Activated CD4-positive, CD25-positive, alpha-beta regulatory T cell treated with anti-CD3 and anti-CD28 coated beads, Interleukin-2, amount 50 U/mL, for 24 hours (primary cell): ENCODE results near the gene HDAC3.
A peak's percentile ranks its signal among the peaks of the same experiment; 100 is the strongest.
"Not testable (repeated sequence)": the region's sequence is repeated elsewhere in the genome, so short reads cannot be mapped to it uniquely, and the experiment has no call there.

ENCODE experiments used
- ATAC-seq, 2 donors: fragments of 150-1000 bp; cut with Tn5 transposase; one replicate each; pipeline ENCODE4 v1.10.0; 2021; ENCODE audit warnings: mild to moderate bottlenecking in 1 of 2, moderate library complexity in 1 of 2

HDAC3 gene

DNA sequence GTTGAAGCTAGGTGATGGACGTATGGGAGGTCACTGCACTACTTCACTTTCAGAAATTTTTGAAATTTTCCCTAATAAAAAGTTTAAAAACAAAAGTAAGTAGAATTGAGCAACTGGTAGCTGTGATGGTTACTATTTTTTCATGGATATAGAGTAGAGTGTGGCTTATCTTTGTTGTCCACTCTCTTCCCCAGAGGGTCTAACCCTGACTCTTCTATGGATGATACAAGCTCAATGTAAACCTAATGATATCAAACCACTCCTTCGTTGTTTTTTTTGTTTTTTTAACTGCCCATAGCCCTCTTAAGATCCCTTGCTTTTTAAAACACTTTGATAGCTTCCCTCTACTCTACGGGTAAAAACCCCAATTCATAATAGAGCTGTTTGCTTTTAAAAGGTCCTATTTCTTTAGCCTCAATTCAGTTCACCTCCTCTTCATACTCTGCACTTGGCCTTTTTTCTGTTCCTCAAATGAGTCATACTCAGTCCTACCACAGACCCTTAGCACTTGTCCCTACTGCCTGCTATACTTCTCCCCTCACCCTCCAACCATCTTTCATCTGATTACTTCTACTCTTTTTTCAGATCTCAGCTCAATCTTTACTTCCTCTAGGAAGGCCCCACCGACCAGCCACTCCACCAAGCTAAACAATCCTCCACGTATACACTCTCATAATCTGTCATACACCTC, 2.6 kb downstream of the HDAC3 start:
- ATAC-seq: peak in 1 of 2 donors; percentile 10

DNA sequence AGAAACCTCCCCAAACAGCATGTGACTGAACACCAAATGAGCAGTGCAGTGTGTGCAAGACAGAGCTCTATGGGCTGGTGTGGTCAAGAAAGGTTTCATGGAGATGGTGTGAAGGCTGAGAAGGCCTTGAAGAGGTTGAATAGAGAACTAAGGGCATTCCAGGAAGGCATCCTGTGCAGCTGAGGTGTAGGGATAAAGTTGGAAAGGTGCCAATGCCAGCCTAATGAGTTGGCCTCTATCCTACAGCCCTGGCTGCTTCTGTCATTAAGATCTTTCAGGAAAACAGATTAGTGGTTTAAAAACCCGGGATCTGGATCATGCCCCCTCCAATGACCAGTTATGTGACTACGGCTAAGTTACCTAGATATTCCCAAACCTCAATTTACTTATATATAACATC, 4.0 kb downstream of the HDAC3 start:
- no peak for ATAC-seq

DNA sequence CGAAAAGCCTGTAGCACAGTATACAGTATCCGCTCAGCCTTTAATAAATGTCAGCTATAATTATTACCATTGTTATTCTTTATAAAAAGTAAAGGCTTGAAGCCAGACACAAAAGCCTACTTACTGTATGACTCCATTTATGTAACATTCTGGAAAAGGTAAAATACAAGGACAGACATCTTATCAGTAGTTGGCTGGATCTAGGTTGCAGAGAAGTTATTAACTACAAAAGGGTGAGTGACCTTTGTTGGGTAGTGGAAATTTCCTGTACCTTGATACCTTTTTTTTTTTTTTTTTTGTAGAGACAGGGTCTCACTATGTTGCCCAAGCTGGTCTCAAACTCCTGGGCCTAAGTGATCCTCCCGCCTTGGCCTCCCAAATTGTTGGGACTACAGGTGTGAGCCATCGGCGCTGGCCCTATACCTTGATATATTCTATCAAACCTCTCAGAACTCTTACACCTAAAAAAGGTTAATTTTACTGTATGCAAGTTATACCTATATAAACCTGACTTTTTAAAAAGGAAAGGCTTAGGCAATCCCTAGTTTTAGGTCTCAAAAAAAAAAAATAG, 6.0 kb downstream of the HDAC3 start:
- ATAC-seq: no peak

DNA sequence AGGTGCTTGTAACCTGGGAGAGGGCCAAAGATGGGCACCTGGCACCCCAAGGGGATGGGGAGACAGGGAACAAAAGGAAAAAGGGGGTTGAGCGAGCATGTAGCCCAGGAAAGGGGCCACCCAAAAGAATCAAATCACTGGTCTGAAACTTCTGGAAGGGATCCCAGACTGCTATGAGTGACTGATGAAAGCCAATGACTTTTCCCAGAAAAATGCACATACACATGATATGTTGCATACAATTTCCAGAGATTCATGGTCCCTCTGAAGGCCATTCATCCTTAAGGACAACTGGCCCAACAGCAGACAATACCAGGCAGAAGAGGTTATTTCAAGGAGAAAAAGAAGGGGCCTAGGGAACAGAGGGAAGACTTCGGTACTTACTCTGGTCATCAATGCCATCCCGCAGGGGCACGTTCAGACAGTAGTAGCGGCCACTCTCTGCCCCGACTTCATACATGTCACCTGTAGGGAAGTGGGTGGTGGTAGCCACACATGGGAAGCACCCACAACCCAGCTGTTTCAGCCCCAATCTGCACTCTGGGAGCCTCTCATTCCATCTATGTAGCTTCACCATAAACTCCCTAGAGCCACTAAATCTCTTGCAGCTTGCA, 8.4 kb downstream of the HDAC3 start:
- no peak for ATAC-seq

DNA sequence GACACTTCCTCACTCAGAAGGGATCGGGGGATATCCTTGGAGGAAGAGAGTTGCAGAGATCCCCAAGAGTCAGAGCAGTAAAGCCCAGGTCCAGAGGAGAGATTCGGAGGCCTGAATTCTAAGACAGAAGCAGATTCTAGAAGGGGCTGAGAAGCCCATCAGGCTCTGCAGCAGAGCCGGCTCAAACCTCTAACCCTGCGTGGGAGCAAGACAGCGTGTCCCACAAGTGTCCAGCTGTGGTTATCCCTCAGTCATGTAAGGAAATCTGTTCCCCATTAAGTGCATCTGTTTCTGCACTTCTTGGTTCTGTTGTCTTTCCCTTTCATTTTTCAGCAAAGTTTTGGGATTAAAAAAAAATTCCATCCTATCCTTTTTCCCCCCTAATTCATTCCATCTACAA, 13.0 kb downstream of the HDAC3 start:
- no peak for ATAC-seq

DNA sequence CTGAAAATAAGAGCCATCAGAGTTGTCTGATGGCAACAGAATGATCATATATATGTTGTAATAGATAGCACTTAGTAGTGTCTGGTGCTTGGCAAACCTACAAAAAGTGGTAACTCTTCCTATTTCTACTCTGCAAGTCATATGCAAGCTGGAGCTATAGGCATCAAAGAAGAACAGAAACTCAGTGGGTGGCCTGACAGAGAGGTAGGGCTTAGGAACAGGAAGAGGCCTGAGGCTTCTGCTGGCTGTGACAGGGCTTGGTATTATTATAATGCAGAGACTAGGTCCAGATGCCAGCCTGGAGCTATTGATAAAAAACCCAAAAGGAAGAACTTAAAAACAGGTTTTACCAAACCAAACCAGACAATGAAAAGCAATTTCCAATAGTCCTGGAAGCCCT, 13.5 kb downstream of the HDAC3 start:
- peak in 1 of 2 donors; percentile 13 for ATAC-seq

DNA sequence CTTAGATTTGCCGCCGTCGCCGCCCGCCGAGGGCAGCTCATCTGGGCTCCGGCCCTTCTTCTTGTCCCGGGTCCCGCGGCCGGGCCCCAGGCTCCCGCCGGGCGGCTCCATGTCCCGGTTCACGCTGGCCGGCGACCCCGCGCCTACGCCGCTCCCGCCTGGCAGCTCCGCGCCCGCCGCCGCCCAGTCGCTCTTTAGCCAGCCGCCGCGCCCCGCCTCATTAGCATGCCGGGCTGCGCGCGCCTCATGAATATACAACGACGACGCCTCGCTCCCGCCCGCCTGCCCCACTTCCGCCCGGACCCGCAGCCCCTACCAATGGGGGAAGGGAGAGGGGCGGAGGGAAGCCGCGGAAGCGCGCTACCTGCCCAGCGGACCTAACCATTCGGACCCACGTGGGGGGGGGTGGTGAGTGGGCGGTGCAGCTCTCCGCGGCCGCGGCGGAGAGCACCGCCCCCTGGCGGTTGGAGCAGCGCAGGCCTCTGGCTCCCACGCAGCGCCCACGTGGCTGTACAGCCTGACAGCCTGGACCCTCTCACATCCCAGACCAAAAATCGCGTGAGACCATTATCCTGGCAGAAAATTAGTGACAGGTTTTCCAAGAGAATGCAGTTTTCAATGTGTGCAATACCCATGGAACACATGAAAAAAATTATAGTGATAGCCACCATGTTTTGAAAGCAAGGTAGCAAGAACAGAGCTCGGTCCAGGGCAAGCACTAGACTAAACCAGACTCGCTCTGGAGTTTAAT, 17.7 kb downstream of the HDAC3 start, which contains the start of gene DIAPH1:
Gene DIAPH1 (minus strand): TSS at position 197 of the 751 bp plus-strand sequence. CDS start 86 bp downstream, at position 111.
- ATAC-seq: peak; percentile 93

DNA sequence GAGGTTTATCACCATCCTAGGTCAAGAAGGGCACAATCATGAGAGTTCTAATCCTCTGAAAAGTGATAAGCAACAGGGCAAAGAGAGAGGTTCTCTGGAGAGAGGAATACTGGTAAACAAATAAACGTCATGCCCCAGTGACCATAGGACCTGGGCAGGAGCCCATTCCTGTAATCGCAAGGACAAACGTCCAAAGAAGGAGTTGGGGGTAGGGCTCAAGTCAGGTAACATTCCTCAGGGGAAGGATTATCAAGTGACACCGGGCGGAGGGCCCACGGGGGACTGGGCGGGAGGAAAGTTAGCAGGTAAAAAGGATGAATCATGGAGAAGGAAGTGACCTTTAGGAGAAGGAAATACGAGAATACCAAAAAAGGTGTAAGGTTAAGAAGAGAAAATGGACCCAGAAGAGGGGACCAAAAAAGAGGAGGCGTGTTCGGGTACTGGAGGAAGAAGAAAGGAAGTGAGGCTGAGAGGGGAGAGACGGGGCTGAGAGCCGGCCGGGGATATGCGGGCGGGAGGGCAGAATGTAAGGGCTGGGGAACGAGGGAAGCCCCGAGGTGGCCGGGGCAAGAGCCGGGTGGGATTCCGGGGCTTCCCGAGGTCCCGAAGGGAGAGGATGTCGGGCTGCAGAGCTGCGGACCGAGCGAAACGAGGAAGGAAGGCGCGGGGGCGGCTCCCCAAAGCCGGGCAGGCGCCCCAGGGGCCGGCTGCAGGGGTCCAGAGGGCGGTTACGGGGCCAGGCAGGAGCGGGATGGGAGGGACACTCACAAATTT, 18.4 kb downstream of the HDAC3 start:
- ATAC-seq: peak; percentile 23 to 28

DNA sequence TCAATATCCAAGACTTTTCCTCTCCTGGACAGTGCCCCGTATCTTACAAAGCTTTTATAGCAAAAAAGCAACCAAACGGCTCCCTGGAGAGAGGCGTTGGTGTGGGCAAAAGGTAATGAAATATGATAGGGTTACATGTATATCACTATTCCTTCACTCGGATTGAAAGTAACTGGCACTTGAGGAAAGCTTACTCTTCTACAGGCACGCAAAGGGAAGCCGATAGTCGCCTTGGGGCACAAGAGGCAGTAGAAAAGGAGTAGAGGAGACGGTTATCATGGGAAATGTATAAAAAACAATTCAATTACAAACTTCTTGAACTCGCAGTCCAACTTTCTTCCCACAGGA, 19.0 kb downstream of the HDAC3 start:
- no peak for ATAC-seq

DNA sequence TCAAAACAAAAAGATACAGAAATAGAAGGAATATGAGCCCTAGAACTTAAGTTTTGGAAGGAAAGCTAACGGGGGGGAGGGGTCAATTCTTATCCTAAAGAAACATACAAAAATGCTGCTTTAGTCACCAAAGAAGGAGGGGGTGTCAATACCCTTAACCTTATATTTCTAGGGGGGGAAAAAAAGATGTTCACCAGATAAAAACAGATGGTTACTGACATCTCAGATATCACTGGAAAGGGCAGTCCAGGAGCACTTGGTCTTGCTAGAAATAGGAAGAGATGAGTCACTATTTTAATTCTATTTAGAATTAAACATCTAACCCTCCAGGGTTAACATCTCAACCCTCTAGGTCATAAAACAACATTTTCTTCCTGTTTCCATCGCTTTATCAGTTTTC, 19.5 kb downstream of the HDAC3 start:
- no peak for ATAC-seq

DNA sequence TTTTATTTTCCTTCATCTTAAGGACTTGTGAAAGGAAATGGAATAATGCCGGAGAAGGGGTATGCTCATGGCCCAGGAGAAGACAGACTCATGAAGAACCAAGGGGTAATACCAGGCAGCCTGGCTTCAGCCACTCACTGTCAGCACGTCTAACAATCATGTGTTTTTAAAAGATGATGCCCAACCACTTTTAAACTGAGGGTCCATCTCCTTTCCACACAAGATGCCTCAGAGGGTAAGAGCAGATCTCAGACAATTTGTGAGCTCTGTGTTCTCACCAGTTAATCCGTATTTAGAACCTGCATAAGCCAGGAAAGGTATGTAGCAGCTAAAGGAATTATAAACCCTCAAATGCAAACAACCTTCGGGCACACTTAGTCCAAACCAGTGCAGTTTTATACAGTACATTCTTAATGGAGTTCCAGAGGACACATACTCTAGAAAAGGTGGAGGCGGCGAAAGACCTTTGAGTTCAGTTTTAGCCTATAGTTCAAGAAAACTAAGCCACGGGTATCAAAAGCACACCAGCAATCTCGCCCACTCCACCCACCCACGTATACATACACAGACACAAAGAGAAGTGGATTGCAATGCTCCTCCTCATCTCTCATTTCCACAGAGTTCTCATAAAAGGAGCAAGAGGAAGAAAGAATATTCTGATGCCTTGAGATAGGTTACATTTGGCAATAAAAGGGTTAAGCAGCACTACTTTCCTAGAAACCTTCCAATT, 20.5 kb downstream of the HDAC3 start:
- no peak for ATAC-seq

DNA sequence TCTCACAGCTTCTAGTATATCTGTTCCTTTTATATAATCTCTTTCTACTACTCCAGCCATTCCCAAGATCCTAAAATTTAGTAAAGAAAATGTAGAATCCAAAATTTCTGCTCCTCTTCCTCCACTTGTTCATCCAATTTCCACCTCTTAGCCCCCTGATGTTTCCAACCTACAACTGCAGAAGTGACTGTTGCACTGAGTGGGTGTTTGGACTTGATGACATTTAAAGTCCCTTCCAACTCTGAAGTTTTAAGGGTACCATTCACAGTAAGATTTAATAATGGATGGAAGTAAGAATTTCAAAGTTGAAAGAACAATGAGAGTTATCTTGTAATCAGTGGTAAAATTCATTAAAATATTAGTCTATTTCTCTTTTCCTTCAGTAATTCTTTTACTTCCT, 23.3 kb downstream of the HDAC3 start:
- ATAC-seq: no peak

DNA sequence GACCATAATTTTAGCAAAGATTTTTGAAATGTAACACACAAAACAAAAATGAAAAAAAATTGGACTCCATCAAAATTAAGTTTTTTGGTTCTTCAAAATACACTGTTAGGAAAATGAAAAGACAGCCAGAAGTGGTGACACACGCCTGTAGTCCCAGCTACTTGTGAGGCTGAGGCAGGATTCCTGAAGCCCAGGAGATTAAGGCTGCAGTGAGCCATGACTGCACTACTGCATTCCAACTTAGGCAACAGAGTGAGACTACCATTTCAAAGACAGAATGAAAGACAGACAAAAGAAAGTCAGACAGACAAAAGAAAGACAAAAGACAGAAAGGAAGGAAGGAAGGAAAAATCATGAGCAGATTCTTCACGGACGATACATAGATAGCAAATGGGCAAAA, 25.4 kb downstream of the HDAC3 start:
- no peak for ATAC-seq

DNA sequence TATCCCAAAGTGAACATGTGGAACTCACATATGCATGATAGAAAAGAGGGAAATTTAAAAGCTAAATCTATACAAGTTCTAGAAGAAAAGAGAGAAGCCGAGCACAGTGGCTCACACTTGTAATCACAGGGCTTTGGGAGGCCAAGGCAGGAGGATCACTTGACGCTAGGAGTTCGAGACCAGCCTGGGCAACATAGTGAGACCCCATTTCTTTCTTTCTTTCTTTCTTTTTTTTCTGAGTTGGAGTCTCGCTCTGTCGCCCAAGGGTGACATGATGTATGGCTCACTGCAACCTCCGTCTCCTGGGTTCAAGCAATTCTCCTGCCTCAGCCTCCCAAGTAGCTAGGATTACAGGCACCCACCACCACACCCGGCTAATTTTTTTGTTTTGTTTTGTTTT, 26.7 kb downstream of the HDAC3 start:
- ATAC-seq: not testable (repeated sequence)

DNA sequence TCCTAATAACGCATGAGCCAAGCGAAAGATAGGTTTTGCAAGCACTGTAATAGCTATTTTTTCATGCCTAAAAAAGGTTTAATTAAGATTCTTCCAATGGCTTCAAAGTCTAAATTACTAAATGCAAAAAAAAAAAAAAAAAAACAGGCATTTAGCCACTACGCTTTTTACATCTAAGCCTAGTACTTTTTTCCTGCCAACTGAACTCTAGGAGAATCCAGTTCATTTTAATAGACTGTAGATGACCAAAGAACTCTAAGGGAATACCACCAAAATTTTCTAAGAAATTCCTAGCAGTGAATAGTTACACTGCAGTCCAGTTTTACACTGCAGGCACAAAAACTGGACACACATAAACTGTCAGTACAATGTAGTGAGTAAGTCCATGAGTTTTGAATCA, 27.6 kb downstream of the HDAC3 start:
- ATAC-seq: no peak

DNA sequence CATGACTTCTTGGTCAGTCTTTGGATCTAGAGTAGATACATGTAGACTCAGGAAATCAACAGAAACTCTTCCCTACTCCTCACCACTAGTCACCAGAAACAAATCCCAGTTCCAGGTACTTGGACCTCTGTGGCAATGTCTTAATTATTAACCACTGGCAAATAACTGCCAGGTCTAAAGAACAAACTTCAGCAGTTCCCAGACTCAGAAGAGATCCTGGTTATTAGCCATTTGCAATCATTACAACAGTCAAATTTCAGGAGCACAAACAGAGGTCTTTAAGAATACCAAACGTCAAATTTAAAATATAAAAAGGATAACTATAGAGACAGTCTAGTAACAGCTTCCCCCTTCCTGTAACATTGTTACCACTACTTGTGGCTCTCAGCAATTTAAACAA, 28.1 kb downstream of the HDAC3 start:
- ATAC-seq: no peak

DNA sequence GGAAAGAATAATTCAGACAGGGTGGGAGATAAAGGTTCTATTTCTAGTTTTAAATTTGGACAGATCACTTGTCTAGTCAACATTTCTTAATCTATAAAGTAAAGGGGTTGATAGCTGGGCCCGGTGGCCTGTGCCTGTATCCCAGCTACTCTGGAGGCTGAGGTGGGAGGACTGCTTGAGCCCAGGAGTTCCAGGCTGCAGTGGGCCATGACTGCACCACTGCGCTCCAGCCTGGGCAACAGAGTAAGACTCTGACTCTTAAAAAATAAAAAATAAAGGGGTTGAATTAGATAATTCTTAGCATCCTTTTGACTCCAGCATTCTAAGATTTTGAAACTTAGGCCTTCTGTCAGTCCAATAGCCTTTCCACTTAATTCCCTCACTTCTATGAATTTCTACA, 28.6 kb downstream of the HDAC3 start:
- ATAC-seq: no peak

DNA sequence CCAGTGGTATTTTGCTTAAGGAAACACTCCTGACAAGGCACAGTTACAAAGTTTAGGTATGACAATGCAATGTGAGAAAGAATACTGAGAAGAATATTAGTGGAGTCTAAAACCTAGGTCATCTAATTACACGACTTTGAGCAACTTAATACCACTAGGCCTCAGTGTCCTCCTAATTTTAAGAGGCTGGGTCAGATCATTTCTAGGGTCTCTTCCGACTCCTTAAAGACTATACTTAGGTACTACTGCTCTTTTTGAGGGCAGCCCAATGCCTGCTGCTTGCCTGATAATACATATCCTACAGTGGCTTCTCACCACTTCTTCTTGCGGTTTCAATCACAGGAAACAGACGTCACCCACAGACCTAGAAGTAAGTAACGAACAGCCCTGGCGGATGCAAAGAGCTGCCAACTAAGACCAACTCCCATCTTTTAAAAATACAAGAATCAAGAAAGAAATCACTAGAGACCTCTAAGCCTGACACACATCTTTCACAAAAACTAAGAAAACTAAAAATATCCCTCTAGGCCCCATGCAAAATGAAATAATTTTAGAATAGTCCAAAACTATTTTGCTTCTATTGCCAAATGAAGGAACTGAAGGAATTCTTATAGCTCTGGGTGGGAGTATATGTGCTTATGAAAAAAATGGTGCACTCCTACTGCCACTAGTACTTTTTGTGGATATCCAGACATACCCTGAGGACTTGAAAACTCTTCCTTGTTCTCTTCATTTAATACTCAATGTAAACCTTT, 30.9 kb downstream of the HDAC3 start:
- ATAC-seq: peak; percentile 95

DNA sequence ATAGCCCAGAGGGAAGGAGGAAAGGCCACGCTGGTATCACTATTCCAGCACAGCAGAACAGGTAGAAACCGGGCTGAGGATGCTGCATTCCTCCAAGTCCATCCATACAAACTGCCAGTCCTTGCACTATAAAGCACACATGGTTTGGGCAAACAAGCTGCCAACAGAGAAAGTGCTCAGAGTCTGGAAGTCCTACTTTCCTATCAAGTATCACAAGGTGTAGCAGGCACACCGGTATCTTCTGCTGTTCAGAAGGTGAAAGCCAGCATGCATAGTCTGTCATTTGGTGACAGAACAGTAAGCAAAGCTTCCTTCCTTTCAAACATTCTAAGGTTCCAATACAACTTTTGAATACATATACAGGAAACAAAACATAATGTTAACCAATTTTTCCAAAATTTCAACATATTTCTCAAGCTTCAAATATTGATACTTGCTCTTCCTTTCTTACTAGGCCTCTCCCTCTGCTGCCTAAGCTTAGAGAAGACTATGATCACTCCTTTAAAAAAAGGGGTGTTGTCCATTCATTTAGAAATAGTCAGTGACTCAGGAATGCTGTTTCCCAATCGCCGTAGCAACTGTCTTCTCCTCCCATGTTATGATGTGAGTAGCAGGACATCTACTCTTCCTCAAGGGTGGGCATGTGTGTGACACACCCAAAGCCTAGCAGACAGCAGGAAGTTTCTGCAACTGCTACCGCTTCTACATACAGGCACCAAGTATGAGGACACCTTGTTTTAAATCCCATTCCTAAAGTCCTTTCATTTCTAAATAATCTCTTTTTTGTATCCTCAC, 32.5 kb downstream of the HDAC3 start:
- no peak for ATAC-seq

DNA sequence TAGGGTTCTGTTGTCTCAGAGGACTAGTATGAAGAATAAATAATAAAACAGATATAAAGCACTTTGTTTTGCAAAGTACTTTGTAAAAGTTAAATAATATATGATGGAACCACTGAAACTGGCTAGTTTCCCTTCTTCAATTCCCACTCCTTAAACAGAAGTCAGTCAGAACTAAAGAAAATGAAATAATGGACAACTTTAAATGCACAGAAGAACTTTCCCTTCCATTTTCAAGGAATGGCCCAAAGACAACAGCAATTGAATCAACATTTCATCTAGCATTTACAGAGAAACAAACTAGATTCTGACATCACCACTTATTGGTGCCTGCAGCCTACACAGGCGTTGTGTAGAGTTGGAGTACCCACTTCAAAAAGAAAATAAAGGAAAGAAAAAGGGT, 34.0 kb downstream of the HDAC3 start:
- ATAC-seq: no peak
